Breast epithelium (tissue), 4 donors: ENCODE results near the gene C14orf39. TPM values are rescaled to one million over a fixed set of nuclear protein-coding genes. Genes with fewer than 3 reads are reported as not detected.

Experiments
- DNase-seq, 2 donors: peaks; one replicate each; pipeline ENCODE4 v3.0.0-alpha.2; 2019; ENCODE audit warnings: low spot score in 2 of 2
- H3K27ac ChIP-seq, 2 donors: fragments of 200-600 bp; sonication (generic) in 1 of 2; one replicate each; pipeline ENCODE4 v1.5.1; 2016 to 2019; ENCODE audit warnings: mild to moderate bottlenecking in 1 of 2
- H3K27me3 ChIP-seq, 2 donors: fragments of 200-600 bp; sonication (generic) in 1 of 2; one replicate each; pipeline versions ENCODE4 v1.5.1 to v1.6.0; 2017 to 2019; ENCODE audit warnings: control low read depth in 1 of 2, mild to moderate bottlenecking in 1 of 2
- H3K36me3 ChIP-seq: fragments of 200-600 bp; one replicate; pipeline ENCODE4 v1.5.1; 2019
- H3K4me1 ChIP-seq, 2 donors: fragments of 200-600 bp; sonication (generic); one replicate each; pipeline ENCODE4 v1.5.1; 2016 to 2019; ENCODE audit warnings: control low read depth in 1 of 2
- H3K4me3 ChIP-seq, 3 donors: fragments of 200-600 bp; sonication (generic); 1 replicate in 2 of 3; 2 replicates in 1 of 3; pipeline ENCODE4 v1.5.1; 2016 to 2019; ENCODE audit warnings: mild to moderate bottlenecking in 3 of 3, moderate library complexity in 2 of 3
- H3K9me3 ChIP-seq, 2 donors: fragments of 200-600 bp; sonication (generic) in 1 of 2; one replicate each; pipeline ENCODE4 v1.5.1; 2016 to 2019; ENCODE audit warnings: control low read depth in 1 of 2
- CTCF ChIP-seq, 3 donors: fragments of 450-650 bp; IDR thresholded peaks; one replicate each; pipeline ENCODE4 v1.5.1; 2016 to 2017; ENCODE audit warnings: antibody characterized with exemption in 3 of 3, mild to moderate bottlenecking in 3 of 3, moderate library complexity in 3 of 3
- POLR2A ChIP-seq: fragments of 450-650 bp; IDR thresholded peaks from one replicate; pipeline ENCODE4 v1.6.1; 2016; ENCODE audit warnings: antibody characterized with exemption, mild to moderate bottlenecking, moderate library complexity
- POLR2AphosphoS5 ChIP-seq, 3 donors: sonication (generic); formaldehyde crosslinking; IDR thresholded peaks; one replicate each; pipeline ENCODE4 v1.6.1; 2017; ENCODE audit warnings: antibody characterized with exemption in 3 of 3
- intact Hi-C: fragments of 100-400 bp; cut with DNase I; formaldehyde crosslinking; loops from one replicate; pipeline ENCODE4 v1.15.1; 2023; ENCODE audit warnings: low total_unique reads
- total RNA-seq, 3 donors: library from RNA; depleted of rRNA; stranded (reverse); fragments of >200 nt; gene quantifications; one replicate each; pipeline ENCODE4 v1.1.0, GENCODE V29; 2016

C14orf39 gene
- total RNA-seq, result 1 to 10 TPM in 1 of 3 donors, under 1 TPM in 1, not detected in 1; 0.33 to 2.1 TPM

- Histone ChIP-seq H3K27me3 (peaks cover 2 to 53% of the 10 kb centered on the region in 2 donors), H3K9me3 (peaks cover 0 to 2% of the 10 kb centered on the region in 2 donors), H3K4me3 (peak within 1 kb of the TSS in 2 of 3 donors; percentile 14 to 46), H3K27ac (no peak within 1 kb of the TSS), H3K4me1 (no peaks in the 10 kb centered on the region), H3K36me3 (no peaks in the 10 kb centered on the region)
- TF ChIP-seq POLR2AphosphoS5 (IDR thresholded peaks at IDR 0.05), result no peak
- TF ChIP-seq POLR2A, result no peak
- no peak for TF ChIP-seq CTCF (IDR thresholded peaks at IDR 0.05)
- no peak for DNase-seq
- intact Hi-C loops, result no loop called here
Measured at GRCh38 chr14:60485598-60486251, at the start of gene C14orf39. C14orf39 (minus strand) TSS chr14:60486063; CDS start chr14:60485078, 985 bp downstream.

- intact Hi-C loops, result no loop called here
- Histone ChIP-seq H3K27ac (no peak overlapping the region), H3K4me1 (no peaks in the 10 kb centered on the region), H3K27me3 (peaks cover 0 to 6% of the 10 kb centered on the region in 2 donors), H3K4me3 (no peak overlapping the region), H3K36me3 (no peaks in the 10 kb centered on the region), H3K9me3 (no peaks in the 10 kb centered on the region)
- TF ChIP-seq POLR2AphosphoS5 (IDR thresholded peaks at IDR 0.05) (no peak), CTCF (IDR thresholded peaks at IDR 0.05) (no peak), POLR2A (no peak)
- no peak for DNase-seq
Measured at GRCh38 chr14:60532442-60532841, 46.6 kb upstream of the C14orf39 start.

GRCh38 chr14:60515511-60516289, 29.8 kb upstream of the C14orf39 start:
- TF ChIP-seq POLR2A, result no peak
- TF ChIP-seq CTCF (IDR thresholded peaks at IDR 0.05), result no peak
- TF ChIP-seq POLR2AphosphoS5 (IDR thresholded peaks at IDR 0.05), result no peak
- H3K36me3 ChIP-seq, result no peaks in the 10 kb centered on the region
- peaks cover 4 to 9% of the 10 kb centered on the region in 2 donors for H3K4me1 ChIP-seq
- peaks cover 4 to 65% of the 10 kb centered on the region in 2 donors for H3K27me3 ChIP-seq
- no peak overlapping the region for H3K27ac ChIP-seq
- intact Hi-C loops, result no loop called here
- DNase-seq, result no peak
- H3K9me3 ChIP-seq, result peaks cover 0 to 9% of the 10 kb centered on the region in 2 donors
- H3K4me3 ChIP-seq, result peak overlapping the region; percentile 26 to 68 (median 43)

GRCh38 chr14:60514741-60515491, 29.1 kb upstream of the C14orf39 start:
- Histone ChIP-seq H3K27me3 (peaks cover 4 to 73% of the 10 kb centered on the region in 2 donors), H3K27ac (no peak overlapping the region), H3K36me3 (no peaks in the 10 kb centered on the region), H3K9me3 (peaks cover 0 to 9% of the 10 kb centered on the region in 2 donors), H3K4me1 (peaks cover 4 to 9% of the 10 kb centered on the region in 2 donors), H3K4me3 (peak overlapping the region; percentile 26 to 68 (median 43))
- intact Hi-C loops, result loop anchor here (5.0 kb wide), 1 partner anchor 198 kb away; no protein-coding TSS in a partner anchor
- TF ChIP-seq POLR2AphosphoS5 (IDR thresholded peaks at IDR 0.05) (no peak), POLR2A (no peak), CTCF (IDR thresholded peaks at IDR 0.05) (no peak)
- DNase-seq, result no peak
